Subcutaneous abdominal adipose tissue (tissue), 5 donors: ENCODE results near the gene PMM2.
"Not testable (repeated sequence)": the region's sequence is repeated elsewhere in the genome, so short reads cannot be mapped to it uniquely, and the experiment has no call there.

Experiments
- H3K27ac ChIP-seq: one replicate; pipeline ENCODE4 v1.7.0; 2013; ENCODE audit warnings: low read depth, mild to moderate bottlenecking, inconsistent platforms, low read length, moderate library complexity
- H3K27me3 ChIP-seq, 5 donors: one replicate each; pipeline ENCODE4 v1.7.0; 2013; ENCODE audit warnings: low read length in 5 of 5, inconsistent platforms in 1 of 5; ENCODE audit not compliant: control insufficient read depth in 5 of 5, insufficient read depth in 4 of 5
- H3K36me3 ChIP-seq, 5 donors: one replicate each; pipeline ENCODE4 v1.7.0; 2013; ENCODE audit warnings: low read length in 5 of 5; ENCODE audit not compliant: control insufficient read depth in 5 of 5, insufficient read depth in 5 of 5
- H3K4me1 ChIP-seq, 5 donors: one replicate each; pipeline ENCODE4 v1.7.0; 2013; ENCODE audit warnings: low read length in 5 of 5, mild to moderate bottlenecking in 3 of 5, moderate library complexity in 1 of 5; ENCODE audit not compliant: control insufficient read depth in 5 of 5, insufficient read depth in 5 of 5
- H3K4me3 ChIP-seq, 5 donors: one replicate each; pipeline ENCODE4 v1.7.0; 2013; ENCODE audit warnings: low read length in 5 of 5, low read depth in 1 of 5
- H3K9ac ChIP-seq, 5 donors: one replicate each; pipeline ENCODE4 v1.7.0; 2013; ENCODE audit warnings: low read length in 5 of 5, mild to moderate bottlenecking in 4 of 5, moderate library complexity in 3 of 5
- H3K9me3 ChIP-seq, 5 donors: one replicate each; pipeline ENCODE4 v1.7.0; 2013; ENCODE audit warnings: low read length in 5 of 5; ENCODE audit not compliant: control insufficient read depth in 5 of 5
- donor health status: healthy.
- donor health status: healthy.
- donor health status: healthy.
- donor health status: healthy.
- donor health status: healthy.

Gene PMM2

GRCh38 chr16:8776129-8776584 is 21.5 kb upstream of the PMM2 start:
- H3K9ac ChIP-seq = no peak overlapping the region
- no peak overlapping the region for H3K27ac ChIP-seq
- H3K9me3 ChIP-seq = no peaks in the 10 kb centered on the region
- peaks cover 0 to 76% (median 41%) of the 10 kb centered on the region in 5 donors for H3K36me3 ChIP-seq
- H3K4me1 ChIP-seq = no peaks in the 10 kb centered on the region
- H3K4me3 ChIP-seq = no peak overlapping the region
- H3K27me3 ChIP-seq = no peaks in the 10 kb centered on the region

GRCh38 chr16:8777217-8777616 is 20.4 kb upstream of the PMM2 start:
- Histone ChIP-seq H3K27me3 (no peaks in the 10 kb centered on the region), H3K4me3 (no peak overlapping the region), H3K9me3 (no peaks in the 10 kb centered on the region), H3K27ac (no peak overlapping the region), H3K9ac (no peak overlapping the region), H3K4me1 (no peaks in the 10 kb centered on the region), H3K36me3 (peaks cover 0 to 70% (median 39%) of the 10 kb centered on the region in 5 donors)

GRCh38 chr16:8781797-8782196 is 15.8 kb upstream of the PMM2 start:
- Histone ChIP-seq H3K9me3 (no peaks in the 10 kb centered on the region), H3K27ac (no peak overlapping the region), H3K9ac (no peak overlapping the region), H3K4me1 (no peaks in the 10 kb centered on the region), H3K4me3 (no peak overlapping the region), H3K27me3 (no peaks in the 10 kb centered on the region), H3K36me3 (peaks cover 0 to 37% (median 19%) of the 10 kb centered on the region in 5 donors)

- Histone ChIP-seq H3K9me3 (no peaks in the 10 kb centered on the region), H3K27ac (no peak overlapping the region), H3K27me3 (no peaks in the 10 kb centered on the region), H3K36me3 (peaks cover 0 to 30% (median 14%) of the 10 kb centered on the region in 5 donors), H3K4me3 (no peak overlapping the region), H3K4me1 (no peaks in the 10 kb centered on the region), H3K9ac (no peak overlapping the region)
Measured at GRCh38 chr16:8782673-8783072, 15.0 kb upstream of the PMM2 start.

- H3K9ac ChIP-seq = no peak overlapping the region
- no peak overlapping the region for H3K4me3 ChIP-seq
- H3K27me3 ChIP-seq = no peaks in the 10 kb centered on the region
- no peak overlapping the region for H3K27ac ChIP-seq
- no peaks in the 10 kb centered on the region for H3K4me1 ChIP-seq
- H3K9me3 ChIP-seq = no peaks in the 10 kb centered on the region
- H3K36me3 ChIP-seq = peaks cover 0 to 6% (median 3%) of the 10 kb centered on the region in 5 donors
Measured at GRCh38 chr16:8785408-8785807, 12.2 kb upstream of the PMM2 start.

GRCh38 chr16:8786316-8786715 is 11.3 kb upstream of the PMM2 start:
- not testable (repeated sequence) for H3K27me3 ChIP-seq, H3K36me3 ChIP-seq, H3K4me1 ChIP-seq, H3K27ac ChIP-seq, H3K9me3 ChIP-seq, H3K4me3 ChIP-seq, H3K9ac ChIP-seq

- Histone ChIP-seq H3K4me3 (no peak overlapping the region), H3K9ac (no peak overlapping the region), H3K27me3 (no peaks in the 10 kb centered on the region), H3K27ac (no peak overlapping the region), H3K4me1 (no peaks in the 10 kb centered on the region), H3K9me3 (no peaks in the 10 kb centered on the region), H3K36me3 (no peaks in the 10 kb centered on the region)
Measured at GRCh38 chr16:8788578-8789172, 9.0 kb upstream of the PMM2 start.

- H3K9ac ChIP-seq = no peak overlapping the region
- no peaks in the 10 kb centered on the region for H3K36me3 ChIP-seq
- peaks cover 9 to 34% (median 32%) of the 10 kb centered on the region in 5 donors for H3K4me1 ChIP-seq
Measured at GRCh38 chr16:8795091-8795490, 2.5 kb upstream of the PMM2 start.

GRCh38 chr16:8795818-8796217 is 1.8 kb upstream of the PMM2 start:
- H3K27ac ChIP-seq = no peak overlapping the region
- H3K9me3 ChIP-seq = no peaks in the 10 kb centered on the region
- H3K4me3 ChIP-seq = no peak overlapping the region
- H3K4me1 ChIP-seq = peaks cover 9 to 35% (median 32%) of the 10 kb centered on the region in 5 donors
- H3K36me3 ChIP-seq = no peaks in the 10 kb centered on the region
- H3K9ac ChIP-seq = no peak overlapping the region
- H3K27me3 ChIP-seq = peaks cover 0 to 2% (median 0%) of the 10 kb centered on the region in 5 donors

More at GRCh38 chr16:8795091-8795490, 2.5 kb upstream of the PMM2 start:
- Histone ChIP-seq H3K9me3 (no peaks in the 10 kb centered on the region), H3K4me3 (no peak overlapping the region), H3K27me3 (peaks cover 0 to 2% (median 0%) of the 10 kb centered on the region in 5 donors), H3K27ac (no peak overlapping the region)

- peaks cover 9 to 37% (median 32%) of the 10 kb centered on the region in 5 donors for H3K4me1 ChIP-seq
- peaks cover 0 to 2% (median 0%) of the 10 kb centered on the region in 5 donors for H3K27me3 ChIP-seq
- H3K9ac ChIP-seq = peak overlapping the region; percentile 84 to 98 (median 86)
- no peaks in the 10 kb centered on the region for H3K9me3 ChIP-seq
- H3K27ac ChIP-seq = peak overlapping the region; percentile 96
- peak overlapping the region; percentile 83 to 99 (median 95) for H3K4me3 ChIP-seq
- H3K36me3 ChIP-seq = peaks cover 0 to 1% (median under 1%) of the 10 kb centered on the region in 5 donors
Measured at GRCh38 chr16:8796469-8797363, 923 bp upstream of the PMM2 start.
